HEK293 (cell line): ENCODE data around the gene CYB5R4.

Experiments
- BCL11B ChIP-seq: fragments of 450-650 bp; formaldehyde crosslinking; IDR thresholded peaks from 2 replicates; pipeline ENCODE4 v1.5.1; 2016; ENCODE audit warnings: low read depth, missing biosample characterization, missing genetic modification characterization
- CTCF ChIP-seq: fragments of 450-650 bp; formaldehyde crosslinking; IDR thresholded peaks from 2 replicates; pipeline ENCODE4 v1.5.1; 2016; ENCODE audit warnings: missing biosample characterization, missing genetic modification characterization
- KLF7 ChIP-seq: fragments of 450-650 bp; formaldehyde crosslinking; IDR thresholded peaks from 2 replicates; pipeline ENCODE4 v1.5.1; 2016; ENCODE audit warnings: missing biosample characterization, missing genetic modification characterization, borderline replicate concordance
- KLF8 ChIP-seq: fragments of 450-650 bp; formaldehyde crosslinking; IDR thresholded peaks from 2 replicates; pipeline ENCODE4 v1.5.1; 2016; ENCODE audit warnings: missing biosample characterization, missing genetic modification characterization
- PRDM1 ChIP-seq: fragments of 450-650 bp; formaldehyde crosslinking; IDR thresholded peaks from 2 replicates; pipeline ENCODE4; 2016; ENCODE audit warnings: missing biosample characterization, missing genetic modification characterization
- SP2 ChIP-seq: fragments of 450-650 bp; formaldehyde crosslinking; IDR thresholded peaks from 2 replicates; pipeline ENCODE4 v1.5.1; 2016; ENCODE audit warnings: missing biosample characterization, missing genetic modification characterization
- SP7 ChIP-seq: fragments of 450-650 bp; formaldehyde crosslinking; IDR thresholded peaks from 2 replicates; pipeline ENCODE4 v1.5.1; 2016; ENCODE audit warnings: missing biosample characterization, missing genetic modification characterization
- TSHZ1 ChIP-seq: fragments of 450-650 bp; formaldehyde crosslinking; IDR thresholded peaks from 2 replicates; pipeline ENCODE4 v1.5.1; 2016; ENCODE audit warnings: missing biosample characterization, missing genetic modification characterization, borderline replicate concordance
- ZBTB1 ChIP-seq: fragments of 450-650 bp; formaldehyde crosslinking; IDR thresholded peaks from 2 replicates; pipeline ENCODE4 v1.5.1; 2016; ENCODE audit warnings: missing biosample characterization, missing genetic modification characterization
- ZBTB10 ChIP-seq: fragments of 450-650 bp; formaldehyde crosslinking; IDR thresholded peaks from 2 replicates; pipeline ENCODE4 v1.5.1; 2016; ENCODE audit warnings: missing biosample characterization, missing genetic modification characterization
- ZBTB20 ChIP-seq: fragments of 450-650 bp; formaldehyde crosslinking; IDR thresholded peaks from 2 replicates; pipeline ENCODE4 v1.5.1; 2016; ENCODE audit warnings: missing biosample characterization, missing genetic modification characterization
- ZBTB7A ChIP-seq: fragments of 450-650 bp; formaldehyde crosslinking; IDR thresholded peaks from 2 replicates; pipeline ENCODE4 v1.5.1; 2016; ENCODE audit warnings: low read depth, missing biosample characterization, missing genetic modification characterization
- ZIC2 ChIP-seq: fragments of 450-650 bp; formaldehyde crosslinking; IDR thresholded peaks from 2 replicates; pipeline ENCODE4 v1.5.1; 2016; ENCODE audit warnings: missing biosample characterization, missing genetic modification characterization
- ZNF112 ChIP-seq: fragments of 450-650 bp; formaldehyde crosslinking; IDR thresholded peaks from 2 replicates; pipeline ENCODE4 v1.5.0; 2017; ENCODE audit warnings: missing biosample characterization, missing genetic modification characterization
- ZNF155 ChIP-seq: fragments of 450-650 bp; formaldehyde crosslinking; IDR thresholded peaks from 2 replicates; pipeline ENCODE4 v1.5.1; 2016; ENCODE audit warnings: missing biosample characterization, missing genetic modification characterization
- ZNF2 ChIP-seq: fragments of 450-650 bp; formaldehyde crosslinking; IDR thresholded peaks from 2 replicates; pipeline ENCODE4 v1.5.1; 2016; ENCODE audit warnings: missing biosample characterization, missing genetic modification characterization
- ZNF211 ChIP-seq: fragments of 450-650 bp; formaldehyde crosslinking; IDR thresholded peaks from 2 replicates; pipeline ENCODE4 v1.5.1; 2016; ENCODE audit warnings: low read depth, missing biosample characterization, missing genetic modification characterization
- ZNF214 ChIP-seq: fragments of 450-650 bp; formaldehyde crosslinking; IDR thresholded peaks from 2 replicates; pipeline ENCODE4 v1.5.1; 2017; ENCODE audit warnings: missing biosample characterization, mild to moderate bottlenecking, missing genetic modification characterization, borderline replicate concordance
- ZNF23 ChIP-seq: fragments of 450-650 bp; formaldehyde crosslinking; IDR thresholded peaks from 2 replicates; pipeline ENCODE4 v1.5.1; 2016; ENCODE audit warnings: missing biosample characterization, missing genetic modification characterization, borderline replicate concordance
- ZNF248 ChIP-seq: fragments of 450-650 bp; formaldehyde crosslinking; IDR thresholded peaks from 2 replicates; pipeline ENCODE4 v1.5.1; 2017; ENCODE audit warnings: missing biosample characterization, missing genetic modification characterization
- ZNF335 ChIP-seq: fragments of 450-650 bp; formaldehyde crosslinking; conservative IDR thresholded peaks from 2 replicates; pipeline ENCODE4 v1.5.1; 2016; ENCODE audit warnings: missing biosample characterization, missing genetic modification characterization
- ZNF341 ChIP-seq: fragments of 450-650 bp; formaldehyde crosslinking; IDR thresholded peaks from 2 replicates; pipeline ENCODE4; 2016; ENCODE audit warnings: low read depth, missing biosample characterization, missing genetic modification characterization
- ZNF596 ChIP-seq: fragments of 450-650 bp; IDR thresholded peaks from 2 replicates; pipeline ENCODE4 v1.5.0; 2018; ENCODE audit warnings: missing biosample characterization, mild to moderate bottlenecking, missing genetic modification characterization, moderate library complexity
- ZSCAN4 ChIP-seq: fragments of 450-650 bp; formaldehyde crosslinking; IDR thresholded peaks from 2 replicates; pipeline ENCODE4 v1.5.1; 2017; ENCODE audit warnings: missing biosample characterization, missing genetic modification characterization
- ZSCAN5A ChIP-seq: fragments of 450-650 bp; formaldehyde crosslinking; IDR thresholded peaks from 2 replicates; pipeline ENCODE4 v1.5.1; 2016; ENCODE audit warnings: missing biosample characterization, missing genetic modification characterization
- ZXDB ChIP-seq: fragments of 450-650 bp; formaldehyde crosslinking; IDR thresholded peaks from 2 replicates; pipeline ENCODE4 v1.5.1; 2016; ENCODE audit warnings: missing biosample characterization, missing genetic modification characterization

The CYB5R4 gene

GRCh38 chr6:83867527-83868161 lies 8.2 kb downstream of the CYB5R4 start (continued):
- TF ChIP-seq ZNF211 (tag by site-specific recombination) (0 out of 2 replicates have a peak, but pooled peaks have one; percentile 28), ZSCAN5A (tag by site-specific recombination) (peak; percentile 87; the same call in 1 of the 2 replicates), ZNF596 (no peak), TSHZ1 (tag by site-specific recombination) (no peak; the same call in 1 of the 2 replicates), ZNF335 (tag by site-specific recombination) (0 out of 2 replicates have a peak, but pooled peaks have one; percentile 27), ZBTB7A (tag by site-specific recombination) (no peak), BCL11B (tag by site-specific recombination) (no peak), SP2 (tag by site-specific recombination) (no peak), ZBTB20 (tag by site-specific recombination) (no peak), SP7 (tag by site-specific recombination) (peak; percentile 56; the same call in 1 of the 2 replicates), ZNF341 (tag by site-specific recombination) (no peak), CTCF (no peak), ZNF112 (tag by site-specific recombination) (no peak; the same call in 1 of the 2 replicates), ZBTB1 (tag by site-specific recombination) (no peak), ZNF23 (tag by site-specific recombination) (peak; percentile 51; the same call in 1 of the 2 replicates), ZNF214 (no peak), ZNF2 (tag by site-specific recombination) (peak; percentile 84; the same call in 1 of the 2 replicates), ZIC2 (tag by site-specific recombination) (no peak), KLF7 (tag by site-specific recombination) (no peak), ZBTB10 (tag by site-specific recombination) (no peak), ZNF248 (peak; percentile 76; the same call in 1 of the 2 replicates), KLF8 (tag by site-specific recombination) (peak; percentile 51), PRDM1 (tag by site-specific recombination) (no peak), ZXDB (tag by site-specific recombination) (0 out of 2 replicates have a peak, but pooled peaks have one; percentile 29), ZNF155 (0 out of 2 replicates have a peak, but pooled peaks have one; percentile 85), ZSCAN4 (no peak)
